Ishikawa (cell line): ENCODE data around the gene VARS1.

ENCODE experiments used
- EP300 ChIP-seq: IDR thresholded peaks from 2 replicates; pipeline ENCODE4 v1.6.1; 2012; ENCODE audit warnings: borderline replicate concordance
- FOXM1 ChIP-seq: IDR thresholded peaks from 2 replicates; pipeline ENCODE4 v1.6.1; 2012; ENCODE audit warnings: low read depth, borderline replicate concordance
- ZBTB7A ChIP-seq: IDR thresholded peaks from 2 replicates; pipeline ENCODE4 v1.6.1; 2012; ENCODE audit warnings: low read depth
- TF ChIP-seq, protein P1 (sequence below): IDR thresholded peaks from 2 replicates; pipeline ENCODE4 v1.6.1; 2012; ENCODE audit warnings: low read depth, mild to moderate bottlenecking
- TF ChIP-seq, protein P2 (sequence below): IDR thresholded peaks from 2 replicates; pipeline ENCODE4 v1.6.1; 2012

DNA sequence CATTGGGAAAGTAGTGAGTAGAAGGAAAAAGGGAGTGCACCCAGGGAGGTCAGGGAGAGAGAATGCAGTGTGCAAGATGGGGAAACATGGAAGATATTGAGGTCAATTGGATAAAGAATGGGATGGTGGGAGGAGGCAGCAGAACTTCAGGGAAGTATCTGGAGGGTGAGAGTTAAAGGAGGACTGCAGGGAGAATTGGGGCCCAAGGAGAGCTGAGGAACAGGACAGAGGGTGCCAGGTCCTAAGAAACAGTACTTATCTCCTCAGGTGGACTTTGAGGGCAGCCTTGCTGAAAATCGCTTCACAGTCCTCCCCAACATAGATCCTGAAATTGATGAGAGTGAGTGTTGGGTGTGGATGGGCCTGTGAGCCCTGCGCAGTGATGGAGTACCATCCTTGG, 37.3 kb downstream of the VARS1 start:
- TF ChIP-seq, protein P1, sequence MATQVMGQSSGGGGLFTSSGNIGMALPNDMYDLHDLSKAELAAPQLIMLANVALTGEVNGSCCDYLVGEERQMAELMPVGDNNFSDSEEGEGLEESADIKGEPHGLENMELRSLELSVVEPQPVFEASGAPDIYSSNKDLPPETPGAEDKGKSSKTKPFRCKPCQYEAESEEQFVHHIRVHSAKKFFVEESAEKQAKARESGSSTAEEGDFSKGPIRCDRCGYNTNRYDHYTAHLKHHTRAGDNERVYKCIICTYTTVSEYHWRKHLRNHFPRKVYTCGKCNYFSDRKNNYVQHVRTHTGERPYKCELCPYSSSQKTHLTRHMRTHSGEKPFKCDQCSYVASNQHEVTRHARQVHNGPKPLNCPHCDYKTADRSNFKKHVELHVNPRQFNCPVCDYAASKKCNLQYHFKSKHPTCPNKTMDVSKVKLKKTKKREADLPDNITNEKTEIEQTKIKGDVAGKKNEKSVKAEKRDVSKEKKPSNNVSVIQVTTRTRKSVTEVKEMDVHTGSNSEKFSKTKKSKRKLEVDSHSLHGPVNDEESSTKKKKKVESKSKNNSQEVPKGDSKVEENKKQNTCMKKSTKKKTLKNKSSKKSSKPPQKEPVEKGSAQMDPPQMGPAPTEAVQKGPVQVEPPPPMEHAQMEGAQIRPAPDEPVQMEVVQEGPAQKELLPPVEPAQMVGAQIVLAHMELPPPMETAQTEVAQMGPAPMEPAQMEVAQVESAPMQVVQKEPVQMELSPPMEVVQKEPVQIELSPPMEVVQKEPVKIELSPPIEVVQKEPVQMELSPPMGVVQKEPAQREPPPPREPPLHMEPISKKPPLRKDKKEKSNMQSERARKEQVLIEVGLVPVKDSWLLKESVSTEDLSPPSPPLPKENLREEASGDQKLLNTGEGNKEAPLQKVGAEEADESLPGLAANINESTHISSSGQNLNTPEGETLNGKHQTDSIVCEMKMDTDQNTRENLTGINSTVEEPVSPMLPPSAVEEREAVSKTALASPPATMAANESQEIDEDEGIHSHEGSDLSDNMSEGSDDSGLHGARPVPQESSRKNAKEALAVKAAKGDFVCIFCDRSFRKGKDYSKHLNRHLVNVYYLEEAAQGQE, result no peak
- TF ChIP-seq, protein P2, sequence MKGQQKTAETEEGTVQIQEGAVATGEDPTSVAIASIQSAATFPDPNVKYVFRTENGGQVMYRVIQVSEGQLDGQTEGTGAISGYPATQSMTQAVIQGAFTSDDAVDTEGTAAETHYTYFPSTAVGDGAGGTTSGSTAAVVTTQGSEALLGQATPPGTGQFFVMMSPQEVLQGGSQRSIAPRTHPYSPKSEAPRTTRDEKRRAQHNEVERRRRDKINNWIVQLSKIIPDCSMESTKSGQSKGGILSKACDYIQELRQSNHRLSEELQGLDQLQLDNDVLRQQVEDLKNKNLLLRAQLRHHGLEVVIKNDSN, result no peak
- TF ChIP-seq EP300 (no peak), ZBTB7A (no peak), FOXM1 (no peak)
